CMK (cell line): Measurements from ENCODE around the gene ZMIZ1.

ENCODE experiments used
- DNase-seq: peaks from one replicate; pipeline ENCODE4 v3.0.0-alpha.2; 2010; ENCODE audit warnings: low read depth

Gene ZMIZ1

DNA sequence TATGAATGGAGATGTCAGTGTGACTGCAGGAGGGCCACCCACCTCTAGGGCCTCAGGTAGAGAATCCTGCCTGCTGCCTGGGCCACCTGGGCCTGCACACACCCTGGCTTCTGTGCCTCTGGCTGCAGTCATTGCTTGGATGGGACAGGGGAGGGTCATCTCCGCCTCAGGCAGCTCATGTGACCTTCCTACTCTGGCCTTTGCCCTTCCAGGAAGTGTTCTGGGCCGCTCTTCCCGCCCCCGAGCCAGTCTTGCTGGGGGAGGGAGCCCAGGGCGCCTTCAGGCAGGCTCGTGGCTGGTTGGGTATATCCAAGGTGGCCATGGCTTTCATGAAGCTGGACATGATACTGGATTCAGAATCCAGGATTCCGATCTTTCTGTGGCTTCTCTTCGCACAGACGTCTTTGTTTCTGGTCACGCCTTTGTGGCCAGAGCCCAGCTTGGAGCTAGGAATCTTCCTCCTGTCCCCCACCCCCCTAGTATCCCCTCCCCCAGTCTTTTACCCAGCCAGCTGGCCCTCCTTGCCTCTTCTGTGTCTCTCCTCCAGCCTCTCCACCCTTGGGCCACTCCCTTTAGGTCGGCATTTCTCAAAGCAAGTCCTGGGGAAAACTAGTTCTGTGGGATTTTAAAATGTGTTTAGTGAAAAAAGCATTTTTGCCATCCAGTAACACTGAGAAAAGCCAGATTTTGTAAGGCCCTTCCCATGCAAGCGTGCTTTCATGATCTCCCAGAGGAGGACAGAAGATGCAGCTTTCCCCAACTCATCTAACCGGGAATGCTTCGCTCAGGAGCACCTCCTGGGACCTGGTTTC is 119.6 kb downstream of the ZMIZ1 start:
- no peak for DNase-seq

DNA sequence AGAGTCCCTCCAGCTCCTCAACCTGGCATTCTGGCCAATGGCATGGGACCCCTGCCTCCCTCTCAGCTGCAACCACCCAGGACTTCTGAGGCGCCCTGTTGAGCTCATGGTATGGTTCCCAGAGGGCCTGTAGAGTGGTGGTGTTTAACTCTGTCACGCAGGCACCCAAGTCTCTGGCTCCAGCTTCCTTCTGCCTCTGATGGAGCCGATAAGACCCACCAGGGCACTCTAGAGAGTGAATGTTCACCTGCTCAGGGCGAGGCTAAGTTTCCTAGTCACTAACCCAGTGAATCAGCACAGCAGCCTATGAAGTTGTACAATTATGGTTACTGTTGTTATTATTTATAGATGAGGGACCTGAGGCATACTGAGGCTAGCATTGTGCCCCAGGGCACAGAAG is 120.4 kb downstream of the ZMIZ1 start:
- DNase-seq, result no peak

GRCh38 chr10:79189853-79190435 is 121.2 kb downstream of the ZMIZ1 start:
- DNase-seq, result no peak

DNA sequence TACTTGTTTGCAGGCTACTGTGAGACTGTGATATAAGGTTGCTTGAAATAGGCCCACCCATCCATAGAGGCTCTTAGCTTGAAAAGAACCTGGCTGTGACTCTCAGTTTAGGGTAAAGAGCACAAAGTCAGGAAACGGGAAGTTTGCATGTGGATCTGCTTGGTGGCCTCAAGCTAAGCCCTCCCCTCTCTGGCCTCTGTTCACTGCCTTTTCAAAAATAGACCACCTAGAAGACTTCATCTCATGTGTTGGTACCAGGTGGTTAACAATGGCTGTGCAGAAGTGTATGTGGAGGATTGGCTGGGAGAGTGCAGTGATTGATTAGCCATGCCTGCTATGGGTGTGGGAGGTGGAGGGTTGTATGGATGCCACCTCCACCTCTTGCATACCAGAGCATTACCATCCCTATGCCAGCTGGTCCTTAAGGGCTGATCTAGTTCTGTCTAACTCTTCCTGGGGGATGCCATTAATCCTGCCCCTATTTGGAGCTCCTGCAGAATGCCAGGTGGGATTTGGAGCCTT is 122.0 kb downstream of the ZMIZ1 start:
- DNase-seq, result no peak

DNA sequence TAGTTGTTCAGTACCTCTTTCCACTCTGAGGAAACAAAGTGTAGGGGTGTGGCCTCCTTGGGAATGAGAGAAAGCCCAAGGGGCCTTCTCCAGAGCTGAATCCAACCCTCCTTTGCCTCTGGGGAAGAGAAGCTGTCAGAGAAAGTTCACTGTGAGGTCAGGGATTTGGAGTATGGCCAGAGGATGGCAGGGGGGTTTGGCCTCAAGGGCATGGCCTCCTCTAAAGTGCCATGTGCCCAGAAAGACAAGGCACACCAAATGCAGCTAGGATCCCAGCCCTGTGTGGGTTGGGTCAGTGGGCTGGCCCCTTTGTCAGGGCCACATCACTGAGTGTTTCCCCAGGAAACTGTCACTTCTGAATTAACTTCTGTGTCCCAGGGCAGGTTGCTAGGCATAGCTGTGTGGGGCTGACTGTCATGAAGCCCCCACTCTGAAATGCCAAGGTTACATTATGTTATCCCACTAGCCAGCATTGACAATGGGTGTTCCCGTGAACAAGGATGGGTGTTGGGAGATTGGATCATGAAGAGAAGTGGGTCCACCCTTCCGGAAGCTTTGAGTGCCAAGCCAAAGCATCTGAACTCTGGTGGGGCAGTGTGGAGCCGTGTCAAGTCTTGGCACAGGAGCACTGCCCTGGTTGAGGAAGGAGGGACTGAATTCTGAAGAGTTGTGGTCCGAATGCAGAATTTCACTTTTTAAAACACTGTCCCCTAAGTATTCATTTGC is 123.3 kb downstream of the ZMIZ1 start:
- no peak for DNase-seq

GRCh38 chr10:79192677-79193003 is 123.9 kb downstream of the ZMIZ1 start:
- no peak for DNase-seq

GRCh38 chr10:79193694-79194382 is 125.1 kb downstream of the ZMIZ1 start:
- DNase-seq, result no peak

DNA sequence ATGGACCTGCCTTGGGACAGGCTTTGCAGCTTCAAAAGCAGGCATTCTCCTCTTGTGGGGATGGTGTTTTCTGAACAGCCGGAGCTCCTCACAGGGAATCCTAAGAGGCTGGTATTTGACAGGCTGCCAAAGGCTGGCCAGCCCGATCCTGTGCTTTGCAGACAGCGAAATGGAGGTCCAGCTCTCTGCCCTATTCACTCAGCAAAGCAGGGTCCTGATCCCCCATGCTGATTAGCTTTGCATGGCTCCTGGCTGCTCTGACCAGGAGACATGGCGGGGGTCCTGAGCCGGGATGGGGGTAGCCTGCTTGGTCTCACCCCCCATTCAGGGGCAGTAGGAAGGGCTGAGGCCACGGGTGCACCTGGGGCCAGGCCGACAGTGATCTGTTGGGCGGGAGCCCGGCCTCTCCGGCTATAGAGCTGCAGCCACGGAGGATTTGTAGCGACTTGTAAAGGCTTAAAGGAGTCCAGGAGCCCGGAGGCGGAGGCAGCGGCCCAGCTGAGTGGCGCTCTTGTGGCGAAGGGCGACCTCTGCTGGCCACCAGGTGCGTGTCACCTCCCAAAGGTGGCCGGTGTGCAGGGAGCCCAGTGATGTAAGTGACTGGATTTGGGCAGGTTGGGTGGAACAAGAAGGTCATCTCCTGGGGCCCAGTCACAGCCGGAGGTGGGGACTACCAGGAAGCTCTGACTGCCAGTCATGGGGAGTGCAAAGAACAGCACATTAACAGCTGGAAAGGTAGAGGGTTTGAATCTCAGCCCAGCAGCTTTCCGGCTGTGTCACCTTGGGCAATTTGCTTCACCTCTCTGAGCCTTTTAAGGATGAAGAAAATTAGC is 126.5 kb downstream of the ZMIZ1 start:
- DNase-seq, result peak; percentile 68

- DNase-seq, result peak; percentile 42
Observed at GRCh38 chr10:79196470-79197461, 128.0 kb downstream of the ZMIZ1 start.

DNA sequence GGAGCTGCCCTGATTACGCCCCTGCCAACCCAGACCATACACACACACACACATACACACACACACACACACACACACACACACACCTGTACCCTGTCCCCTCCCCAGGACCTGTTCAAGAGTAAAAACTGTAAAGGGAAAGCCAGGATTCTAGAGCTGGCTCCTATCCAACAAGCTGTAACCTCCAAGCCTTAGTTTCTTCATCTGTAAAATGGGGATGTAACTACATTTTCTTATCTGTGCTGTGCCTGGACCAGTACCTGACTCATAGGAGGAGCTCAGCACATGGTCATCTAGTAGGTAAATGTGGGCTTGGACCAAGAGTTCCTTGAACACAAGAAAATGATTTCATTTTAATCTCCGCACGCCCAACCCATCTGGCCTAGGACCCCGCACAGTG is 128.8 kb downstream of the ZMIZ1 start:
- no peak for DNase-seq

DNA sequence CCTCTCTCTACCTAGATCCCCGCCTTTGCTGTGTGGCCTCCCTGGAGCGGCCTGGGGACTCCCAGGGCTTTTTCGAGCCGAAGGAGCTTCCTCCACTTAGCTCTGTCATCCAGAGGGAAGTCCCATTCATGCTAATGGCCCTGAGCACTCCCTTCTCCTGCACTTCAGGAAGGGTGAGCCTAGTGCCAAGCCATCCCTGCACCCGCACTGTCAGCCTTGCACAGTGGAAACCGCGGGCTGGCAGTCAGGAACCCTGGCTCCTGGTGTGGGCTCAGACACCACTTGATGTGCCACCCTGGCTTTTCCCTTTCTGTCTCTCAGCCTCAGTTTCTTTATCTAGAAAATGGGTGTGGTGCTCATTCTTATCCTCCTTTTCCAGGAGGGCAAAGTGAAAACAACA is 131.6 kb downstream of the ZMIZ1 start:
- DNase-seq, result no peak

DNA sequence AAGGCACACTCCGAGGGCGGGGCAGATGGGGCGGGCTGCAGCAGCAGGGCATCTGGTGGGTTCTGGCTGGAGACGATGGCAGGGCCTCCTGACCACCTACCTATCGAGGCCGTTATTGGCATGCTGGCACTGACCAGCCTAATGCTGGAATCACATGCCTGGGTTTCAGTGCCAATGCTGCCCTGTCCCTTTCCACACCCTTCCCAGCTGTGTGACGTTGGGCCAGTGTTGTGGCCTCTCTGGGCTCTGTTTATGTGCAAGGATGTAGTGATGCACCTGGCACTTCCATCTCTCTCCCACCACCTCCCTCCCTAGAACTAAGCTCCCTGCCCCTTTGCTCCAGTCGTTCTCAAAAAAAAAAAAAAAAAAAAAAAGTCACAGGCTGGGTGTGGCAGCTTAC is 132.9 kb downstream of the ZMIZ1 start:
- no peak for DNase-seq

GRCh38 chr10:79202188-79203013 is 133.6 kb downstream of the ZMIZ1 start:
- no peak for DNase-seq

DNA sequence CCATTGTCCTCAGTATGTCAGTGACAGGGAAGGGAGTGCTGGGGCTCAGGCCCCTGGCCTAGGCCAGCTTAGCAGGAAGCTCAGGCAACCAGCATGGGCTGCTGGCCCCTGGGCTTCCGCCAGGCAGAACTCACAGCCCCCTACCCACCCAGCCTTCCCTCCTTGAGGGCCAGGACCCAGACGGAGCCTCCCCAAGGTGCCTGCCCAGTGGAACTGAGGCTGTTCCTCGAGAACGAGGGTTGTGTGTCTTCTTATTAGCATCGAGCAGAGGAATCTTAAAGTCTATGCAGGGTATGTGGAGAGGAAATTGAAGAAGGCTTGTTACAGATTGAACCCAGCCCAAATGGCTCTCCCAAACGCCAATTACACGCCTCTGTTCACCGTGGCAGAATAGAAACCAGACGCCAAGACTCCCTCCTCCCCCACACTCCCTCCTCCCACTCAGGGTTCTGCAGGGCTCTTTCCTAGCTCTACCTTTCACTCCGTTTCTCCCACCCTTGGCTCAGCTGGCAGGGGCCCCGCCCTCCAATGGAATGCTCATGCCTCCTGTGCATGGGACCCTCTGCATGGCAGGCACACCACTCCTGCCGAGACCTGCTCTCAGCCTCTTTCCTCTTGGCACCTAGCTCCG is 134.4 kb downstream of the ZMIZ1 start:
- DNase-seq, result no peak

DNA sequence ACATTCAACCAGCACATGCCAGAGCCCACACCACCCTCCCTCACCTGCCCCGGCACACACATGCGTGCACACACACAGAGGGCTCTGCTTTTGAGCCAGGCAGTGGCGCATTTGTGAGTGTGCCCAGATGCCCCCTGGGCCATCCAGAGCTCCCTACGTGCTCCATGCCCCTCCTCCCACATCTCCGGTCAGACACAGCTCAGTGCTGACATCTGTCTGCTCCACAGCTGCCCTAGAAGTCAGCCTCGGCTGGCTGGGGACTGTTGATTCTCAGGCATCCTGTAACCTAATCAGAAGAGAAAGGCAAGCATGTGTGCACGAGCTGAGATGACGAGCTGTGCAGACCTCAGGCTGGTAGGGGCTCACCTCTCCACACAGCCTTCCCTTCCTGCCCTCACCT is 135.1 kb downstream of the ZMIZ1 start:
- no peak for DNase-seq

DNA sequence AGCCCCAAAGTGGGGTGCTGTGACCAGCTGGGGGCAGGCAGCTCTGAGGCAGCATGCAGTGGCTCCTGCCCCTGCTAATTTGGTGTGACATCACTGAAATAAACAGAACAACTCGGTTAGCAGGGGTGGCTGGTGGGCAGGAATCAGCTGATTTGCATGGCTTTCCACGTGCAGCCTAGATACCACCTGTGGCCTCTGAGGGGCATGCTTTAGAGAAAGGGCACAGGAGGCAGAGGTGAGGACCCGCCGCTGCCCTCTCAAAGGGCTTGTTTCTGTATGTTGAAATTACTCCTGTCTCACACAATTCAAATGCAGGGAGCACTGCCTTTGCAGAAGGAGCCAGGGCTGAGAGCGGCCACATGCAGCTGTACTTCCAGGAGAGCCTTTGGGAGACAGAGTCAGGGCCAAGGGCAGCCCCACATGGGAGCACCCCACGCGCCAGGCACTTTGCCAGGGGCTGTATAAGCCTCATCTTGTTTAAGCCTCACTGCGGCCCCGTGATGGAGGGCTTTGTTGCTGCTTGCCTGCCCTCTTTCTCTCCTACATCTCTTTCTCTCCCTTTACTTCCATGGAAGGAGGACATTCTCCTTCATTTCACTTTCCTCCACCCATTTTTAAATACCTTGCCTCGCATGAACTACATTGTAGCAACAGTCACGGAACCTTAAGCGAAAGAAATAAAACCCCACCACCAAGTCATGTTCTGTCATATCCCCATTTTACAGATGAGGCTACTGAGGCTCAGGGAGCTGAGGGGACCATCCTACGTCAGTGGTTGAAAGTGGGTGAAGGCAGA is 137.7 kb downstream of the ZMIZ1 start:
- DNase-seq, result no peak

- no peak for DNase-seq
Observed at GRCh38 chr10:79207096-79207357, 138.3 kb downstream of the ZMIZ1 start.

DNA sequence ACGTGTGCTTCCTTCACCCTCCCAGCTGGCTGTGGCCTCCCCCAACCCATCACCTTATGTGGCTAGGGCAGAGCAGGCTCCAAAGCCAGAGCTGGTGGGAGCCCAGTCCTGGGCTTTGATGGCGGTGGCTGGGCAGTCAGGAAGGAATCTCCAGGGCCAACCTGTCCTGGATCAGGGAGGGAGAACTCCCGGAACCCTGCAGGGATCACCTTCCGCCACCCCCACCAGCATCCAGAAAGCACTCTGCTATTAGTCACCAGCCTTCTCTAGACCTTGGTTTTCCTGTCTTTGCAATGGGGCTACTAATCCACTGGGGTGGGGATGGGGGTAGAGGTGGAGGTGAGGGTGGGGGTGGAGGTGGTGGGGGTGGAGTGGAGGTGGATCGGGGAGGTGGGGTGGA is 139.0 kb downstream of the ZMIZ1 start:
- DNase-seq, result no peak
